A549 treated with dexamethasone at 1 μM for 4 hours (cell line): ENCODE measurements around the gene LCE3A. TPM values are rescaled to one million over a fixed set of nuclear protein-coding genes. Genes with fewer than 3 reads are reported as not detected.

Source experiments
- total RNA-seq: library from RNA; stranded (reverse); fragments of 200-300 nt; extraction: Qiagen RNA extraction; gene quantifications from 5 replicates; pipeline ENCODE4 v1.2.3, GENCODE V29; 2022

Gene LCE3A
- total RNA-seq = not detected in 5 replicates

GRCh38 chr1:152622803-152623202 lies at the start of gene LCE3A:
Gene LCE3A, minus strand, starts transcription at chr1:152623103. Its CDS starts 0 bp downstream, at chr1:152623103.

GRCh38 chr1:152663098-152663497 lies 40.2 kb upstream of the LCE3A start, which contains the start of gene LCE2D:
Gene LCE2D, plus strand, starts transcription at chr1:152663380. Its CDS starts 726 bp downstream, at chr1:152664106.

GRCh38 chr1:152613511-152613910 lies 9.4 kb downstream of the LCE3A start, which contains the start of gene LCE3B:
Gene LCE3B, plus strand, starts transcription at chr1:152613811. Its CDS starts 0 bp downstream, at chr1:152613811.

GRCh38 chr1:152599934-152600333 lies 23.0 kb downstream of the LCE3A start, which contains the start of gene LCE3C:
Gene LCE3C, plus strand, starts transcription at chr1:152600234. Its CDS starts 498 bp downstream, at chr1:152600732.

GRCh38 chr1:152580433-152580832 lies 42.5 kb downstream of the LCE3A start, which contains the start of gene LCE3D:
Gene LCE3D, minus strand, starts transcription at chr1:152580516. Its CDS starts 580 bp downstream, at chr1:152579936.

Other genes starting within 250 kb of the LCE3A start
- gene CRNN, start 208.8 kb downstream of the LCE3A start, total RNA-seq = not detected in 5 replicates
- not detected in 5 replicates for gene LCE5A, start 112.3 kb downstream of the LCE3A start, total RNA-seq
- gene CRCT1, start 108.6 kb downstream of the LCE3A start, total RNA-seq = 0.32 to 0.81 TPM (median 0.43 TPM) in 4 of 5 replicates, not detected in the other
- 0.24 to 0.26 TPM in 2 of 5 replicates, not detected in the others for gene LCE3E, start 56.3 kb downstream of the LCE3A start, total RNA-seq
- gene LCE3D, start 42.6 kb downstream of the LCE3A start, total RNA-seq = 2.1 to 4.5 TPM (median 3.6 TPM) in 5 replicates
- not detected in 5 replicates for gene LCE3C, start 22.9 kb downstream of the LCE3A start, total RNA-seq
- gene LCE3B, start 9.3 kb downstream of the LCE3A start, total RNA-seq = not detected in 5 replicates
- not detected in 5 replicates for gene LCE2D, start 40.3 kb upstream of the LCE3A start, total RNA-seq
- not detected in 5 replicates for gene LCE2C, start 52.2 kb upstream of the LCE3A start, total RNA-seq
- gene LCE2B, start 63.0 kb upstream of the LCE3A start, total RNA-seq = not detected in 5 replicates
- gene LCE2A, start 75.2 kb upstream of the LCE3A start, total RNA-seq = not detected in 5 replicates
- gene LCE4A, start 85.1 kb upstream of the LCE3A start, total RNA-seq = not detected in 5 replicates
- gene KPRP, start 134.9 kb upstream of the LCE3A start, total RNA-seq = not detected in 5 replicates
- gene LCE1F, start 152.0 kb upstream of the LCE3A start, total RNA-seq = not detected in 5 replicates
- gene LCE1E, start 163.2 kb upstream of the LCE3A start, total RNA-seq = not detected in 5 replicates
- gene LCE1D, start 173.6 kb upstream of the LCE3A start, total RNA-seq = not detected in 5 replicates
- gene LCE1C, start 183.5 kb upstream of the LCE3A start, total RNA-seq = 0.14 TPM in 1 of 5 replicates, not detected in the others
- gene LCE1B, start 188.9 kb upstream of the LCE3A start, total RNA-seq = 0.08 TPM in 1 of 5 replicates, not detected in the others
- gene LCE1A, start 204.4 kb upstream of the LCE3A start, total RNA-seq = not detected in 5 replicates
- not detected in 5 replicates for gene LCE6A, start 219.8 kb upstream of the LCE3A start, total RNA-seq
- gene LCE7A, start 236.9 kb upstream of the LCE3A start, total RNA-seq = not detected in 5 replicates